ENCODE measurements around the gene ABCG2. TPM values are rescaled to one million over a fixed set of nuclear protein-coding genes. Genes with fewer than 3 reads are reported as not detected.

Gene ABCG2
- total RNA-seq, 2 experiments from 2014 or later = 0.25 to 0.54 TPM

GRCh38 chr4:88045021-88045420 lies 113.4 kb downstream of the ABCG2 start:
- no peaks in the 10 kb centered on the region for H3K9me3 Mint-ChIP-seq
- ATAC-seq (no peak), DNase-seq (no peak)
- H3K27ac Mint-ChIP-seq = no peak overlapping the region
- no peak for TF ChIP-seq CTCF (IDR thresholded peaks at IDR 0.05)
- no peaks in the 10 kb centered on the region for H3K4me1 Mint-ChIP-seq (ENCODE audit: low read depth)
- ChIA-PET CTCF (no interaction called here), POLR2A (no interaction called here)
- H3K4me3 Mint-ChIP-seq = no peak overlapping the region
- intact Hi-C loops (cut with micrococcal nuclease) = no loop called here
- H3K36me3 Mint-ChIP-seq (ENCODE audit: low read depth) = peaks cover 4% of the 10 kb centered on the region
- no peaks in the 10 kb centered on the region for H3K27me3 Mint-ChIP-seq

DNA sequence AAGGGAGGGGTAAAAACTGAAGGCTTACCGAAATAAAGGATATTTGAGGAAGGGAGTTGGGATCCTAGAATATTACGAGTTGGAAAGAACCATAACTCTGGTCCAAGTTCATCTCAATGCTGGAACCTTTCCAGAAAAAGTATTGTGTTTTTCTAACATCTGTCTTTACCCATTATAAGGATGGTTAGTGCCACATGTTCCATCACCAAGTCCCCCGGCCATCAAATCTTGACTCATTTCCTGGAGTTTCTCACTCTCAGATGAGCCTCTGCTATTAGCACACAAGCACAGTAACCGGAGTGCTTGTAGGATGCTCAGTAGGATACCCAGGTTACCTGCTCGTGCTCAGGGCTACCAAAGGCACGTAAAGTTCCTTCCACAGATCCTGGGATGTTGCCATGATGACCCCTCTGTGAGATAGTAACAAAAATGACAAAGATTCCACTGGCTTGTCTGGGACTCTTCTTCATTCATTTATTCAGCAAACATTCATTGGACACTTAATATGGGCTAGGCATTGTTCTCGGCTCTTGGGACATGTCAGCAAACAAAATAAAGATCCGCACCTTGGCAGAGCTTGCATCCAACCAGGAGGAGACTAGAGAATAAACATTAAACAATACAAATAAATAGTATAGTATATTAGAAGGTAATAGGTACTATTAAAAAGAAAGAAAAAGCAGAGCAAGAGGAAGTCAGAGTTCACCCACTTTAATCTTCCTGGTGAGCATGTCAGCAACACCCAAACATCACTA lies 114.7 kb downstream of the ABCG2 start:
- intact Hi-C loops (cut with micrococcal nuclease) = no loop called here
- ATAC-seq (no peak), DNase-seq (no peak)
- H3K4me1 Mint-ChIP-seq (ENCODE audit: low read depth) = no peaks in the 10 kb centered on the region
- H3K27me3 Mint-ChIP-seq = no peaks in the 10 kb centered on the region
- peaks cover 6% of the 10 kb centered on the region for H3K36me3 Mint-ChIP-seq (ENCODE audit: low read depth)
- POLR2A ChIA-PET = no interaction called here
- TF ChIP-seq CTCF (IDR thresholded peaks at IDR 0.05) = no peak
- no peak overlapping the region for H3K27ac Mint-ChIP-seq
- CTCF ChIA-PET = interaction anchor here (1.2 kb wide), 2 partner anchors 155 to 168 kb away, joined by 3 to 4 read pairs; no protein-coding TSS in a partner anchor
- H3K4me3 Mint-ChIP-seq = no peak overlapping the region
- H3K9me3 Mint-ChIP-seq = no peaks in the 10 kb centered on the region

- CTCF ChIA-PET = interaction anchor here (1.2 to 1.4 kb wide), 3 partner anchors 10 to 169 kb away, joined by 3 to 5 read pairs (median 4); no protein-coding TSS in a partner anchor
Measured at GRCh38 chr4:88043001-88043400, 115.4 kb downstream of the ABCG2 start.

GRCh38 chr4:88041626-88042025 lies 116.8 kb downstream of the ABCG2 start:
- no peaks in the 10 kb centered on the region for H3K4me1 Mint-ChIP-seq (ENCODE audit: low read depth)
- H3K27me3 Mint-ChIP-seq = no peaks in the 10 kb centered on the region
- intact Hi-C loops (cut with micrococcal nuclease) = no loop called here
- CTCF ChIA-PET = interaction anchor here (1.4 to 2.8 kb wide), 2 partner anchors 9 to 171 kb away, joined by 5 to 13 read pairs; no protein-coding TSS in a partner anchor
- H3K4me3 Mint-ChIP-seq = no peak overlapping the region
- TF ChIP-seq CTCF (IDR thresholded peaks at IDR 0.05) = no peak
- ATAC-seq (no peak), DNase-seq (no peak)
- peaks cover 6% of the 10 kb centered on the region for H3K36me3 Mint-ChIP-seq (ENCODE audit: low read depth)
- H3K27ac Mint-ChIP-seq = no peak overlapping the region
- no peaks in the 10 kb centered on the region for H3K9me3 Mint-ChIP-seq
- POLR2A ChIA-PET = no interaction called here

More at GRCh38 chr4:88043001-88043400, 115.4 kb downstream of the ABCG2 start:
- intact Hi-C loops (cut with micrococcal nuclease) = no loop called here
- no peaks in the 10 kb centered on the region for H3K27me3 Mint-ChIP-seq
- DNase-seq (no peak), ATAC-seq (no peak)
- H3K27ac Mint-ChIP-seq = no peak overlapping the region
- peaks cover 6% of the 10 kb centered on the region for H3K36me3 Mint-ChIP-seq (ENCODE audit: low read depth)
- POLR2A ChIA-PET = no interaction called here
- no peaks in the 10 kb centered on the region for H3K4me1 Mint-ChIP-seq (ENCODE audit: low read depth)
- H3K4me3 Mint-ChIP-seq = no peak overlapping the region
- TF ChIP-seq CTCF (IDR thresholded peaks at IDR 0.05) = no peak
- H3K9me3 Mint-ChIP-seq = no peaks in the 10 kb centered on the region

DNA sequence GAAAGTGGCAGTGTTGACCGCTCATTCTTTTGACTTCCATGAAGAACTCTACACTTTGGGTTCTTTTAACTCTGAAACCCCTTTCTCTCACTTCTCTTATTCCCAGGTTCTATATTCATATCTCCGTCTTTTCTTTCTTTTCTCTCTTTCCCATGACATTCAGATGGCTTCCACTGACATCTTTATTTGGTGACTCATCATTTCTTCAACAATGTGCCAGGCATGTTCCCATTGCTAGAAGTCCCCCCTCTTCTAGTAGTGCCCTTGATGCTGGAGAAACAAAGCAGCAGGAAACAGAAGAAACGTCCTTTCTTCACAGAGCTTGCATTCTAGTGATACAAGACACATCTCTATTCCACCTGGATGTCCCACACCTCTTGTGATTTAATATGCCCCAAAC lies 117.7 kb downstream of the ABCG2 start:
- CTCF ChIA-PET = interaction anchor here (2.8 kb wide), 1 partner anchor 172 kb away, joined by 13 read pairs; no protein-coding TSS in a partner anchor

More for the DNA sequence above, 117.7 kb downstream of the ABCG2 start:
- TF ChIP-seq CTCF (IDR thresholded peaks at IDR 0.05) = no peak
- no peak overlapping the region for H3K4me3 Mint-ChIP-seq
- H3K9me3 Mint-ChIP-seq = no peaks in the 10 kb centered on the region
- no peaks in the 10 kb centered on the region for H3K27me3 Mint-ChIP-seq
- peaks cover 6% of the 10 kb centered on the region for H3K36me3 Mint-ChIP-seq (ENCODE audit: low read depth)
- intact Hi-C loops (cut with micrococcal nuclease) = no loop called here
- POLR2A ChIA-PET = no interaction called here
- no peak overlapping the region for H3K27ac Mint-ChIP-seq
- ATAC-seq (no peak), DNase-seq (no peak)
- H3K4me1 Mint-ChIP-seq (ENCODE audit: low read depth) = no peaks in the 10 kb centered on the region
